Keratinocyte (primary cell): ENCODE measurements around the gene TRAF3IP3. TPM values are rescaled to one million over a fixed set of nuclear protein-coding genes. Genes with fewer than 3 reads are reported as not detected.
A peak's percentile ranks its signal among the peaks of the same experiment; 100 is the strongest.

ENCODE experiments used
- DNase-seq: peaks from one replicate; pipeline ENCODE4 v3.0.0-alpha.2; 2011; ENCODE audit warnings: low read depth, missing footprints, low spot score
- FAIRE-seq: peaks from 2 replicates; lab custom pipeline; 2011; peaks lifted over from hg19 to GRCh38; lab: Jason Lieb, UNC
- H2AFZ ChIP-seq: 2 replicates; pipeline ENCODE4 v1.6.0; 2012; ENCODE audit warnings: low read length, control low read depth, inconsistent platforms; ENCODE audit not compliant: control insufficient read depth
- H3K27ac ChIP-seq: 2 replicates; pipeline ENCODE4 v1.5.1; 2011; ENCODE audit warnings: low read length; ENCODE audit not compliant: control insufficient read depth, insufficient read depth
- H3K27me3 ChIP-seq: 3 replicates; pipeline ENCODE4 v1.6.0; 2011; ENCODE audit warnings: low read length; ENCODE audit not compliant: control insufficient read depth, insufficient read depth; ENCODE audit errors: extremely low read depth
- H3K36me3 ChIP-seq, 2 experiments: 2 replicates in 1 of 2; 3 replicates in 1 of 2; pipeline ENCODE4 v1.5.1; 2011; ENCODE audit warnings: low read length in 2 of 2, mild to moderate bottlenecking in 1 of 2; ENCODE audit not compliant: control insufficient read depth in 2 of 2, insufficient read depth in 2 of 2; ENCODE audit errors: extremely low read depth in 1 of 2
- H3K4me1 ChIP-seq: 3 replicates; pipeline ENCODE4 v1.5.1; 2011; ENCODE audit warnings: low read length; ENCODE audit not compliant: control insufficient read depth, insufficient read depth; ENCODE audit errors: extremely low read depth
- H3K4me2 ChIP-seq: 3 replicates; pipeline ENCODE4 v1.6.0; 2011; ENCODE audit warnings: low read depth, low read length; ENCODE audit not compliant: control insufficient read depth, insufficient read depth; ENCODE audit errors: extremely low read depth
- H3K4me3 ChIP-seq, 3 experiments: fragments of 200-600 bp in 1 of 3; sonication (generic) in 1 of 3; 2 replicates in 2 of 3; 3 replicates in 1 of 3; pipeline ENCODE4 v1.5.1; 2011 to 2016; ENCODE audit warnings: low read length in 3 of 3, mild to moderate bottlenecking in 3 of 3, control low read depth in 2 of 3, inconsistent platforms in 1 of 3, low read depth in 1 of 3, mixed read lengths in 1 of 3, mixed run types in 1 of 3, moderate library complexity in 1 of 3; ENCODE audit not compliant: control insufficient read depth in 2 of 3, insufficient read depth in 2 of 3; ENCODE audit errors: extremely low read depth in 1 of 3
- H3K79me2 ChIP-seq: 2 replicates; pipeline ENCODE4 v1.6.0; 2012; ENCODE audit warnings: low read length; ENCODE audit not compliant: control insufficient read depth, insufficient read depth
- H3K9ac ChIP-seq: 3 replicates; pipeline ENCODE4 v1.6.0; 2011; ENCODE audit warnings: low read length; ENCODE audit not compliant: control insufficient read depth, insufficient read depth; ENCODE audit errors: extremely low read depth
- H3K9me1 ChIP-seq: 3 replicates; pipeline ENCODE4 v1.6.0; 2011; ENCODE audit warnings: low read length; ENCODE audit not compliant: control insufficient read depth, insufficient read depth; ENCODE audit errors: extremely low read depth
- H3K9me3 ChIP-seq: 2 replicates; pipeline ENCODE4 v1.5.1; 2012; ENCODE audit warnings: low read depth, low read length; ENCODE audit not compliant: control insufficient read depth
- H4K20me1 ChIP-seq: 3 replicates; pipeline ENCODE4 v1.6.0; 2011; ENCODE audit warnings: low read length; ENCODE audit not compliant: control insufficient read depth, insufficient read depth; ENCODE audit errors: extremely low read depth
- CTCF ChIP-seq, 3 experiments: IDR thresholded peaks in 1 of 3; conservative IDR thresholded peaks in 1 of 3; optimal IDR thresholded peaks in 1 of 3; 2 replicates in 2 of 3; 3 replicates in 1 of 3; pipeline versions ENCODE3 to v1.5.1; 2011; ENCODE audit warnings: low read length in 3 of 3, mild to moderate bottlenecking in 3 of 3, moderate library complexity in 2 of 3, control low read depth in 1 of 3, inconsistent platforms in 1 of 3; ENCODE audit not compliant: insufficient read depth in 2 of 3; ENCODE audit errors: extremely low read depth in 1 of 3
- EZH2 ChIP-seq: IDR thresholded peaks from one replicate; pipeline ENCODE4 v1.6.1; 2012; ENCODE audit warnings: inconsistent platforms, mild to moderate bottlenecking, low read length, moderate library complexity
- dilution Hi-C: fragments of 300-500 bp; cut with MboI; formaldehyde crosslinking; loops from one replicate; pipeline ENCODE4 v1.7.0; 2020; ENCODE audit warnings: low sequenced_read_pairs; ENCODE audit not compliant: extremely low pct_ligation_motif_present
- polyA plus RNA-seq, 5 experiments: library from polyadenylated mRNA; depleted of rRNA in 3 of 5; stranded (reverse) in 3 of 5; stranded (forward) in 1 of 5; unstranded in 1 of 5; fragments of >200 nt; gene quantifications; 1 replicate in 1 of 5; 2 replicates in 3 of 5; 3 replicates in 1 of 5; pipeline versions ENCODE4 v1.2.1 to v1.2.3, GENCODE V29; 2011 to 2012; ENCODE audit warnings: missing spikeins in 2 of 5, low read depth in 1 of 5, low replicate concordance in 1 of 5

The TRAF3IP3 gene
- polyA plus RNA-seq, 1 donor (not counting 4 experiments of a cell fraction or from before 2014, with no cell fraction given) = 0.16 TPM

- peak overlapping the region; percentile 88 for H3K4me2 ChIP-seq
- dilution Hi-C loops = no loop called here
- peak overlapping the region; percentile 85 for H3K9ac ChIP-seq
- peak overlapping the region in 2 of 3 experiments; percentile 49 to 91 for H3K4me3 ChIP-seq
- DNase-seq = no peak
- no peak for FAIRE-seq
- peaks cover 26 to 34% of the 10 kb centered on the region in 2 experiments for H3K36me3 ChIP-seq
- peaks cover 18% of the 10 kb centered on the region for H3K4me1 ChIP-seq
- peak overlapping the region; percentile 78 for H3K27ac ChIP-seq
- no peaks in the 10 kb centered on the region for H3K27me3 ChIP-seq
- TF ChIP-seq CTCF (optimal IDR thresholded peaks at IDR 0.05 in 1 of 3, IDR thresholded peaks at IDR 0.05 in 1 of 3, conservative IDR thresholded peaks at IDR 0.05 in 1 of 3; ENCODE audit: extremely low read depth in 1 of 3, insufficient read depth in 2 of 3, low read length in 3 of 3) (no peak), EZH2 (no peak)
- peaks cover 6% of the 10 kb centered on the region for H3K79me2 ChIP-seq
- no peaks in the 10 kb centered on the region for H3K9me3 ChIP-seq
- peaks cover 2% of the 10 kb centered on the region for H3K9me1 ChIP-seq
- peaks cover 8% of the 10 kb centered on the region for H4K20me1 ChIP-seq
- no peak overlapping the region for H2AFZ ChIP-seq
These were observed 27.5 kb downstream of the TRAF3IP3 start for GRCh38 chr1:209783386-209783785.

- H3K9me3 ChIP-seq = no peaks in the 10 kb centered on the region
- no peak within 1 kb of the TSS for H2AFZ ChIP-seq
- peaks cover 35 to 44% of the 10 kb centered on the region in 2 experiments for H3K36me3 ChIP-seq
- H3K79me2 ChIP-seq = peaks cover 15% of the 10 kb centered on the region
- TF ChIP-seq EZH2 (no peak), CTCF (optimal IDR thresholded peaks at IDR 0.05 in 1 of 3, IDR thresholded peaks at IDR 0.05 in 1 of 3, conservative IDR thresholded peaks at IDR 0.05 in 1 of 3; ENCODE audit: extremely low read depth in 1 of 3, insufficient read depth in 2 of 3, low read length in 3 of 3) (no peak)
- dilution Hi-C loops = no loop called here
- peaks cover 14% of the 10 kb centered on the region for H4K20me1 ChIP-seq
- peak within 1 kb of the TSS; percentile 26 to 91 (median 49) for H3K4me3 ChIP-seq
- no peaks in the 10 kb centered on the region for H3K27me3 ChIP-seq
- FAIRE-seq (peak; percentile 77), DNase-seq (no peak)
- H3K4me2 ChIP-seq = peak within 1 kb of the TSS; percentile 88
- H3K9ac ChIP-seq = peak within 1 kb of the TSS; percentile 85
- H3K27ac ChIP-seq = peak within 1 kb of the TSS; percentile 78
- peaks cover 18% of the 10 kb centered on the region for H3K4me1 ChIP-seq
- peaks cover 2% of the 10 kb centered on the region for H3K9me1 ChIP-seq
These were observed 28.7 kb downstream of the TRAF3IP3 start, which contains the start of gene C1orf74 for GRCh38 chr1:209784265-209785169. Gene C1orf74 (minus strand): TSS chr1:209784559. CDS start chr1:209783634, 925 bp downstream.
